Stimulated activated CD8-positive, alpha-beta memory T cell treated with anti-CD3 and anti-CD28 coated beads, Interleukin-4, amount 100 ng/mL, for 4 hours (primary cell): ENCODE data around the gene YLPM1.

Experiments used
- DNase-seq, 2 donors: peaks; one replicate each; pipeline ENCODE4 v3.0.0-alpha.2; 2020; ENCODE audit warnings: low read depth in 2 of 2, low spot score in 1 of 2

YLPM1 gene

GRCh38 chr14:74792249-74793039 lies 29.3 kb downstream of the YLPM1 start:
- DNase-seq, result no peak

GRCh38 chr14:74793506-74794155 lies 30.5 kb downstream of the YLPM1 start:
- no peak for DNase-seq

GRCh38 chr14:74794947-74795346 lies 31.8 kb downstream of the YLPM1 start:
- no peak for DNase-seq

- DNase-seq, result no peak
These were observed 36.6 kb downstream of the YLPM1 start for GRCh38 chr14:74799765-74800164.

GRCh38 chr14:74800780-74801179 lies 37.7 kb downstream of the YLPM1 start:
- DNase-seq, result no peak

- no peak for DNase-seq
These were observed 38.3 kb downstream of the YLPM1 start for GRCh38 chr14:74801396-74801795.

GRCh38 chr14:74804219-74804825 lies 41.2 kb downstream of the YLPM1 start:
- no peak for DNase-seq

GRCh38 chr14:74807853-74808545 lies 44.9 kb downstream of the YLPM1 start:
- DNase-seq, result no peak

- DNase-seq, result no peak
These were observed 53.0 kb downstream of the YLPM1 start for GRCh38 chr14:74816124-74816523.

GRCh38 chr14:74820288-74820687 lies 57.2 kb downstream of the YLPM1 start:
- DNase-seq, result no peak

- DNase-seq, result no peak
These were observed 58.3 kb downstream of the YLPM1 start for GRCh38 chr14:74821267-74821915.

GRCh38 chr14:74824997-74825396 lies 61.9 kb downstream of the YLPM1 start:
- no peak for DNase-seq

GRCh38 chr14:74826574-74826973 lies 63.5 kb downstream of the YLPM1 start:
- DNase-seq, result no peak

- no peak for DNase-seq
These were observed 66.1 kb downstream of the YLPM1 start for GRCh38 chr14:74829251-74829650.

GRCh38 chr14:74832849-74833248 lies 69.7 kb downstream of the YLPM1 start:
- no peak for DNase-seq

GRCh38 chr14:74834692-74835392 lies 71.7 kb downstream of the YLPM1 start:
- no peak for DNase-seq

GRCh38 chr14:74835645-74836250 lies 72.6 kb downstream of the YLPM1 start:
- DNase-seq, result no peak

GRCh38 chr14:74836251-74836960 lies 73.3 kb downstream of the YLPM1 start:
- DNase-seq, result no peak

- no peak for DNase-seq
These were observed 75.0 kb downstream of the YLPM1 start for GRCh38 chr14:74838166-74838565.
